GM12872 (cell line): ENCODE measurements around the gene CREB5.

Experiments used
- TF ChIP-seq, protein P1 (sequence below): IDR thresholded peaks from 3 replicates; pipeline ENCODE4 v1.5.1; 2011; ENCODE audit warnings: low read depth, mild to moderate bottlenecking, low read length, moderate library complexity; ENCODE audit not compliant: insufficient read depth

The CREB5 gene

DNA sequence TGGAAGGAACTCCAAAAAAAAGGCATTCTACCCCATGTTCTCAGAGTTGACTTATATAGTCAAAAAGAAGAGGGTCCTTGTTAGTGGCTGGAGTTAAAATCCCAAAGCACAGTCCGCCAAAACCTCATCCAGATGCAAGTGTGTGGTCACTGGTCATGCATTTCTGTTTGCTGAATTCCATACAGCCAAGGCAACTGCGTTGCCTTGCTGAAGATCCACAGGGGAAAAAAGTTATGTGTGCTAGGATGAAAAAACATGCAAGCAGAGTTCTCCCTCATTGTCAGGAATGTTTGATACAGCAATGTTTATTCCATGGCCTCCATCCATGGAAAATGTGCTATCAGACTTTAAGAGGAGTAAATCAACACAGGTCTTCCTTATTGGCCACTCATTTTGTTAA is 213.1 kb downstream of the CREB5 start:
- TF ChIP-seq, protein P1, sequence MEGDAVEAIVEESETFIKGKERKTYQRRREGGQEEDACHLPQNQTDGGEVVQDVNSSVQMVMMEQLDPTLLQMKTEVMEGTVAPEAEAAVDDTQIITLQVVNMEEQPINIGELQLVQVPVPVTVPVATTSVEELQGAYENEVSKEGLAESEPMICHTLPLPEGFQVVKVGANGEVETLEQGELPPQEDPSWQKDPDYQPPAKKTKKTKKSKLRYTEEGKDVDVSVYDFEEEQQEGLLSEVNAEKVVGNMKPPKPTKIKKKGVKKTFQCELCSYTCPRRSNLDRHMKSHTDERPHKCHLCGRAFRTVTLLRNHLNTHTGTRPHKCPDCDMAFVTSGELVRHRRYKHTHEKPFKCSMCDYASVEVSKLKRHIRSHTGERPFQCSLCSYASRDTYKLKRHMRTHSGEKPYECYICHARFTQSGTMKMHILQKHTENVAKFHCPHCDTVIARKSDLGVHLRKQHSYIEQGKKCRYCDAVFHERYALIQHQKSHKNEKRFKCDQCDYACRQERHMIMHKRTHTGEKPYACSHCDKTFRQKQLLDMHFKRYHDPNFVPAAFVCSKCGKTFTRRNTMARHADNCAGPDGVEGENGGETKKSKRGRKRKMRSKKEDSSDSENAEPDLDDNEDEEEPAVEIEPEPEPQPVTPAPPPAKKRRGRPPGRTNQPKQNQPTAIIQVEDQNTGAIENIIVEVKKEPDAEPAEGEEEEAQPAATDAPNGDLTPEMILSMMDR: no peak

DNA sequence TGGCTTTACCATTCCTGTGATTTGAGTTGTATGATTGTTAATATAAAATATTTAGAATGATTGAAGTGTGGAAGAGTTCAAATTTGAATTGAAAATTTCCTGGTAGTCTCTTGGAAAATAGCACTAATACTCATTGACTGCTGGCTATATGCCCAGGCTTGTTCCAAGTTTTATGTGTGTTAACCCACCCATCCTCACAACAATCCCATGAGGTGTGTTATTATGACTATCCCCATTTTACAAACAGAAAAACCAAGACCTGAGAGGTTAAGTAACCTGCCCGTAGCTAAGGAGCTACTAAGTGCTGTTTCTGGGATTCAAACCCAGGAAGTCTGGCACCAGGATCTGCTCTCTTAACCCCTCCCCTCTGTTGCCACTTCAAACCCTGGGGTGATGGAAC is 213.9 kb downstream of the CREB5 start:
- TF ChIP-seq, protein P1: no peak

- TF ChIP-seq, protein P1: peak; percentile 77
Observed at GRCh38 chr7:28626624-28627262, 214.4 kb downstream of the CREB5 start.

GRCh38 chr7:28627263-28627653 is 214.9 kb downstream of the CREB5 start:
- TF ChIP-seq, protein P1: no peak

- TF ChIP-seq, protein P1: no peak
Observed at GRCh38 chr7:28627896-28628295, 215.6 kb downstream of the CREB5 start.

GRCh38 chr7:28629216-28629842 is 217.0 kb downstream of the CREB5 start:
- TF ChIP-seq, protein P1: no peak

DNA sequence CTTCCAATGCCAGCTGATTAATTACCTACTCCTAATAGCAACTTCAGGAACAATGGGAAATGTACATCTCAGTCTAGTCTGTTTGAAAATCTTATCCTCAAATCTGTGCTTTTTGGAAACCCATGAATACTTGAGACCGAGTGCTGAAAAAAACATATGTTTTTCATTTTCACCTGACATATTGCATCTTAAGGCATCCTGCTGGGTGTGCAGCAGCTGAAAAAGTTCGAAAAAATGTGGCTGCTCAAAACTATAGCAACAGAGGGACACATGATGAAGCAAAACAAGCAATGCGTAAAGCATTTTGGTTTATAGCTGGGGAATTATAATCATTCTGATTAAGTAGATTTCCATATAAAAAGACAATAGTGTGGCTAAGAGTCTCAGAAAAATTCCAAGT is 218.0 kb downstream of the CREB5 start:
- TF ChIP-seq, protein P1: no peak
